Muscle layer of colon (tissue), 2 donors: Measurements from ENCODE around the gene CEP43.
"Not testable (repeated sequence)": the region's sequence is repeated elsewhere in the genome, so short reads cannot be mapped to it uniquely, and the experiment has no call there.

Source experiments
- H3K27ac ChIP-seq: one replicate; pipeline ENCODE4 v1.7.0; 2013; ENCODE audit warnings: low read depth, mild to moderate bottlenecking, low read length, moderate library complexity
- H3K27me3 ChIP-seq, 2 donors: one replicate each; pipeline ENCODE4 v1.7.0; 2013; ENCODE audit warnings: low read length in 2 of 2, mild to moderate bottlenecking in 2 of 2; ENCODE audit not compliant: insufficient read depth in 2 of 2, control insufficient read depth in 1 of 2
- H3K36me3 ChIP-seq: one replicate; pipeline ENCODE4 v1.7.0; 2013; ENCODE audit warnings: mild to moderate bottlenecking, low read length; ENCODE audit not compliant: insufficient read depth
- H3K4me1 ChIP-seq: one replicate; pipeline ENCODE4 v1.7.0; 2013; ENCODE audit warnings: mild to moderate bottlenecking, low read length; ENCODE audit not compliant: insufficient read depth
- H3K4me3 ChIP-seq, 2 donors: one replicate each; pipeline ENCODE4 v1.7.0; 2013; ENCODE audit warnings: low read length in 2 of 2, low read depth in 1 of 2, mild to moderate bottlenecking in 1 of 2, moderate library complexity in 1 of 2
- H3K9ac ChIP-seq: one replicate; pipeline ENCODE4 v1.7.0; 2013; ENCODE audit warnings: low read length
- H3K9me3 ChIP-seq: one replicate; pipeline ENCODE4 v1.7.0; 2013; ENCODE audit warnings: mild to moderate bottlenecking, low read length
- donor health status: abdominal sarcoma.
- donor health status: Adenocarcinoma of cecum.

Gene CEP43

GRCh38 chr6:166999145-166999883, at the start of gene CEP43:
CEP43 (plus strand) TSS chr6:166999397; CDS start chr6:166999413, 16 bp downstream.
- Histone ChIP-seq H3K27me3 (no peaks in the 10 kb centered on the region), H3K4me1 (peaks cover 19% of the 10 kb centered on the region), H3K27ac (peak within 1 kb of the TSS; percentile 72), H3K9ac (no peak within 1 kb of the TSS), H3K4me3 (peak within 1 kb of the TSS; percentile 82 to 94), H3K36me3 (no peaks in the 10 kb centered on the region), H3K9me3 (no peaks in the 10 kb centered on the region)

DNA sequence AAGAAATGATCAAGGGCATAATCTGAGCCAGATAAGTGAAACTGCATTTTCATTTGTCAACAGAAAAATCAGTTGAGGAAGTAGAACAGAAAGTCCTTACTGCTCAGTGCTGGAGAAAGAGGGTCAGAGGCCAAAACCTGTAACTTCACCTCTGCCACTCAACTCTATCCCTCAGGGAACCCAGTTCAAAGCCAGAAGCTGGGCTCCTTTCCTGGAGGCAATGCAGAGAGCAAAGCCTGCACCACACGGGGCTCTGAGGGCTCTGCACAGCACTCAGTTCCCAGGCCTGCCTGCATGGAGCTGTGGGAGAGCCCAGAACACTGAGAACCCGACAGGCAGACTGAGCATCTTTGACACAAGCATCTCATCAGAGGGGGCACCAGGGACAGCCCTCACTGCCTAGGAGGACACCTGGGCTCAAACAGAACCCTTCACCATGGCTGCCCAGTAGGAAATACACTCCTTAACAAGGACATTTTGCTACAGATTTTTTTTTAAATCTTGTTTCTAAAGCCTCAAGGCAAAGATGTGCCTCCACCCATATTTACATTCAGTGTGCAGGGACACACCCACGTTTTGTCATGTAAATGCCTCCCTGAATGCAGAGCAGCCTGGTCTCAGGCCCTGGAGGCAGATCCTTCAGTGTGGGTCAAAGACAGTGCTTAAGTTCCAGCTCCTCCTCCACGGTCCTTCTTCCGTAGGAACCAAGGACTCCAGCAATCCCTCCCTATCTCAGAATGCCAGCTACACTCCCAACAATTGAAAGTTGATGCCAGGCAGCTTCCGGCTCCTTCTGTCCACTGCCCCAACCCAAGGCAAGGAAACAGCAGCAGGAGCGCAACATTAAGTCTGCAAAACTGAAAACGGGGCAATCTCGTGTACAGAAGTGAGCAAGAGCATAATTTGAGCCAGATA, 49.4 kb upstream of the CEP43 start:
- Histone ChIP-seq H3K27ac (no peak overlapping the region), H3K9me3 (no peaks in the 10 kb centered on the region), H3K36me3 (peaks cover 7% of the 10 kb centered on the region), H3K9ac (no peak overlapping the region), H3K4me3 (no peak overlapping the region), H3K4me1 (no peaks in the 10 kb centered on the region), H3K27me3 (no peaks in the 10 kb centered on the region)

DNA sequence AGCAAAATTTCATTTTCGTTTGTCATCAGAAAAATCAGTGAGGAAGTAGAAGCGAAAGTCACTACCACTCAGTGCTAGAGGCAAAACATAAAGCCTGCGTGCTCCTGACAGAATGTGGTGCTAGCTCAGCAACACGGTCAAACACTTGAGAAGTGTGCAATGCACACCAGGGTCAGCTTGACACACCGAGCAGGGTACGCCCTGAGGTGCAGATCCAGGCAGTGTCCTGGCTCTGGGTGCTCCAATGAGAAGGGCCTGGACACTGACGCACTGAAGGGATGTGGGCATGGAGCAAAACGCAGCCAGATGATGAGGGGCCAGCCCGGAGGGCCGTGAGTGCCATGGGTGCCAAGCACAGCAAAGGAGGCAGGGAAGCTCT, 48.8 kb upstream of the CEP43 start:
- no peaks in the 10 kb centered on the region for H3K9me3 ChIP-seq
- H3K4me3 ChIP-seq, result no peak overlapping the region
- H3K36me3 ChIP-seq, result peaks cover 7% of the 10 kb centered on the region
- H3K9ac ChIP-seq, result no peak overlapping the region
- H3K27me3 ChIP-seq, result no peaks in the 10 kb centered on the region
- peaks cover 2% of the 10 kb centered on the region for H3K4me1 ChIP-seq
- no peak overlapping the region for H3K27ac ChIP-seq

- H3K9ac ChIP-seq, H3K27ac ChIP-seq, H3K4me3 ChIP-seq, H3K36me3 ChIP-seq, H3K9me3 ChIP-seq, H3K27me3 ChIP-seq, H3K4me1 ChIP-seq: not testable (repeated sequence)
These were observed 48.1 kb upstream of the CEP43 start for GRCh38 chr6:166950892-166951669.

DNA sequence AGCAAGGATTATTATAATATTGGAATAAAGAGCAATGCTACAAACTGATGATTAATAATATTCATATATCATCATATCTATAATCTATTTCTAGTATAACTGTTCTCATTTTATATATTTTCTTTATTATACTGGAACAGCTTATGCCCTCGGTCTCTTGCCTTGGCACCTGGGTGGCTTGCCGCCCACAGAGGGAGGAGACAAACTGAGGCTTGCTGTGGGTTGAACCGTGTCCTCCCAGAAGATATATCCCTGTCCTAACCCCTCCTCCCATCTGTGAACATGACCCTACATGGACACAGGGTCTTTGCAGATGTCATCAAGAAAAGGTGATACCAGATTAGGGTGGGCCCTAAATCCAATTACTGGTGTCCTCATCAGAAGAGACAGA, 47.5 kb upstream of the CEP43 start:
- no peaks in the 10 kb centered on the region for H3K27me3 ChIP-seq

DNA sequence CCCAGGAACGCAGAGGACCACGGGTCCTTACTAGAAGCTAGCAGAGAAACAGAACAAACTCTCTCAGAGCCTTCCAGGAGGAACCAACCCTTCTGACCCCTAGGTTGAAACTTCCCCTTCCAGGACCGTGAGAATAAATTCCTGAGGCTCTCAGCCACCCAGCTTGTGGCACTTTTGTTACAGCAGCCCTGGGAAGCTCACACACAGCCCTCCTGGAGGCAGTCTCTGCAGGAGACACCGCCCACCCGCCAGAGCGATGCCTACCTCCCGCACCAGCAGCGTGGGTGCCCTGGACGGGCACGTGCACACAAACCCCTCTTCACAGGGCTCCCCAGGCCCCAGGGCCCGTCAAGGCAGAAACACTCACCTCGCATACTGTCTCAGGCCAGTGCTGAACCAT, 47.1 kb upstream of the CEP43 start:
- no peak overlapping the region for H3K9ac ChIP-seq
- no peaks in the 10 kb centered on the region for H3K9me3 ChIP-seq
- peaks cover 6% of the 10 kb centered on the region for H3K4me1 ChIP-seq
- H3K27ac ChIP-seq, result no peak overlapping the region
- no peak overlapping the region for H3K4me3 ChIP-seq
- H3K36me3 ChIP-seq, result peaks cover 6% of the 10 kb centered on the region
- no peaks in the 10 kb centered on the region for H3K27me3 ChIP-seq

More for the DNA sequence above, 47.5 kb upstream of the CEP43 start:
- no peak overlapping the region for H3K4me3 ChIP-seq
- peaks cover 6% of the 10 kb centered on the region for H3K4me1 ChIP-seq
- no peak overlapping the region for H3K27ac ChIP-seq
- peaks cover 7% of the 10 kb centered on the region for H3K36me3 ChIP-seq
- H3K9ac ChIP-seq, result no peak overlapping the region
- H3K9me3 ChIP-seq, result no peaks in the 10 kb centered on the region

GRCh38 chr6:166952567-166953486, 46.4 kb upstream of the CEP43 start:
- no peaks in the 10 kb centered on the region for H3K9me3 ChIP-seq
- H3K4me1 ChIP-seq, result peaks cover 12% of the 10 kb centered on the region
- H3K4me3 ChIP-seq, result no peak overlapping the region
- no peaks in the 10 kb centered on the region for H3K27me3 ChIP-seq
- H3K27ac ChIP-seq, result no peak overlapping the region
- no peak overlapping the region for H3K9ac ChIP-seq
- no peaks in the 10 kb centered on the region for H3K36me3 ChIP-seq

DNA sequence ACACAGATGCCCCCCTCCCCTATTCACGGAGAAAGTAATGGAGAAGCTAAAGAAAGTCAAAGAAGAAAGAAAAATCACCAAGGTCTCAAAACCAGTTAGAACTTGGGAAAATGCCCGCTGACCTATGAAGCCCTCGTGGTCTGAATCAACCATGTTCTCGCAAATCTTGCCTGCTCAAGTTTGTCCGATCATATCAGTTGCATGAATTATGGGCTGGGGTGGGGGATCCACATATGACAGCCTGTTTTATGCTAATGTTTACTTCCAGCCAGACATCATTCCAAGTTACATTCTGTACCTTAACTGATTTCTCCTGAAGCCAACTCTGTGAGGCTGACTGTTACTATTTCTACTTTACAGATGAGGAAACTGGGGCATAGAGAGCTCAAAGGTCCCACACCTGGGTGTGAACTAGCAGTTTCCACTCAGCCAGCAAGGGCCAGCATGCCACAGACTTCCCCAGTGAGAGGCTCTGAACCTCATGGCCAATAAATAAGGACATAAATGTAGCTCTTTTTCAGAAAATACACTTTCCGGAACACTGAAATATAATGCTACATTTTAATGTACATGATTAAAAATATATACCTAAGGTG, 45.0 kb upstream of the CEP43 start:
- Histone ChIP-seq H3K9me3 (no peaks in the 10 kb centered on the region), H3K4me3 (no peak overlapping the region), H3K36me3 (no peaks in the 10 kb centered on the region), H3K27me3 (no peaks in the 10 kb centered on the region), H3K9ac (no peak overlapping the region), H3K27ac (no peak overlapping the region), H3K4me1 (peaks cover 12% of the 10 kb centered on the region)

DNA sequence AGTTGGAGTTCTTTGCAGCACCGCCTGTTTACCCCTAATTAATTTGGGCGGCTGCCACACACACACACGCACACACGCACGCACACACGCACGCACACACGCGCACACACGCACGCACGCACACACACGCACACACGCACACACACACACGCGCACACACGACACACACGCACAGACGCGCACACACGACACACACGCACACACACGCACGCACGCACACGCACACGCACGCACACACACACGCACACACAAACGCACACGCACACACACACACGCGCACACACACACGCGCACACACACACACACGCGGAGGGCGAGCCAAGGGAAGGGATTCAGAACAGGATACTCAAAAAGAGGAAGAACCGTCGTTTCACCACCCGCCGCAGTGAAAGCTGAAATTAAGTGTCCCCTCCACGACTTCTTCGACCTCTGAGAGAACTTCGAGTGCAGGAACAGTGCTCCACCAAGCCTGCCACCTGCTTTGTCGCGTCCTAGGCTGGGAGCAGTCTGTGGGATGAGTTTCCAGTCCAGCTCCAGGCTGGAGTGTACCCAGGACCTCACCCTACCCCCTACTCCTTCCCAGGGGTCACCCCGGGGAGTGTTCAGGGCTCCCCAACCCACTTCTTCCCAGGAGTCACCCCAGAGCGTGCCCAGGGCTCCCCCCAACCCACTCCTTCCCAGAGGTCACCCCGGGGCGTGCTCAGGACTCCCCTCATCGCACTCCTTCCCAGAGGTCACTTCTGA, 43.9 kb upstream of the CEP43 start:
- Histone ChIP-seq H3K4me1 (peaks cover 12% of the 10 kb centered on the region), H3K27ac (peak overlapping the region; percentile 32), H3K36me3 (no peaks in the 10 kb centered on the region)

More for the DNA sequence above, 43.9 kb upstream of the CEP43 start:
- H3K27me3 ChIP-seq, result no peaks in the 10 kb centered on the region
- H3K9ac ChIP-seq, result peak overlapping the region; percentile 13
- no peaks in the 10 kb centered on the region for H3K9me3 ChIP-seq
- H3K4me3 ChIP-seq, result peak overlapping the region; percentile 73 to 97
